ENCODE results near the gene POLR3E. TPM values are rescaled to one million over a fixed set of nuclear protein-coding genes. Genes with fewer than 3 reads are reported as not detected.

Gene POLR3E
- total and polyA plus RNA-seq, 2 donors (not counting 1 experiment from before 2014, with no cell fraction given) = 97.1 to 98.4 TPM

GRCh38 chr16:22340945-22341344 lies 43.7 kb downstream of the POLR3E start:
- Histone ChIP-seq H3K27me3 (replicated peaks in 1 of 4; ENCODE audit: control extremely low read depth in 1 of 4, control insufficient read depth in 3 of 4, insufficient read depth in 4 of 4, low read length in 3 of 4) (no peaks in the 10 kb centered on the region), H2AFZ (ENCODE audit: insufficient read depth, low read depth, low read length, poor library complexity, severe bottlenecking) (no peak overlapping the region), H3K4me2 (replicated peaks; ENCODE audit: low read depth, low read length, poor library complexity, severe bottlenecking) (no peak overlapping the region), H3K9ac (ENCODE audit: low read length) (no peak overlapping the region), H3K9me3 (ENCODE audit: control extremely low read depth in 1 of 3, control insufficient read depth in 2 of 3, insufficient read depth in 1 of 3, low read length in 2 of 3) (peaks cover 5 to 23% (median 15%) of the 10 kb centered on the region in 3 donors), H3K27ac (ENCODE audit: low read length in 2 of 2) (no peak overlapping the region), H3K4me1 (ENCODE audit: control insufficient read depth in 2 of 2, insufficient read depth in 2 of 2, low read length in 2 of 2) (no peaks in the 10 kb centered on the region), H3K79me2 (ENCODE audit: control insufficient read depth, insufficient read depth, low read length) (no peaks in the 10 kb centered on the region), H3K4me3 (ENCODE audit: control extremely low read depth in 1 of 5, extremely low read depth in 1 of 5, insufficient read depth in 1 of 5, low read depth in 2 of 5, low read length in 4 of 5) (no peak overlapping the region), H3K36me3 (replicated peaks in 1 of 2; ENCODE audit: control extremely low read depth in 1 of 2, control insufficient read depth in 1 of 2, extremely low read depth in 1 of 2, insufficient read depth in 2 of 2, low read length in 1 of 2) (peaks cover 2 to 5% of the 10 kb centered on the region in 2 experiments), H4K20me1 (ENCODE audit: control insufficient read depth, insufficient read depth, low read length, poor library complexity, severe bottlenecking) (no peaks in the 10 kb centered on the region)
- H3K27ac Mint-ChIP-seq = no peak overlapping the region
- no peaks in the 10 kb centered on the region for H3K27me3 Mint-ChIP-seq
- DNase-seq (no peak), ATAC-seq (ENCODE audit: low read depth) (no peak)
- ChIA-PET CTCF (no interaction called here), POLR2A (no interaction called here)
- peaks cover 23% of the 10 kb centered on the region for H3K9me3 Mint-ChIP-seq (ENCODE audit: insufficient read depth)
- no peak overlapping the region for H3K4me3 Mint-ChIP-seq
- no peak for TF ChIP-seq CTCF (IDR thresholded peaks at IDR 0.05)
- no peak for TF ChIP-seq EZH2 (IDR thresholded peaks at IDR 0.05; ENCODE audit: borderline replicate concordance, insufficient read depth, low read depth, low read length, poor library complexity, severe bottlenecking)
- intact Hi-C loops (cut with micrococcal nuclease) = no loop called here
- H3K4me1 Mint-ChIP-seq = no peaks in the 10 kb centered on the region

- no peaks in the 10 kb centered on the region for H4K20me1 ChIP-seq (ENCODE audit: control insufficient read depth, insufficient read depth, low read length, poor library complexity, severe bottlenecking)
- no peak overlapping the region for H3K4me3 ChIP-seq (ENCODE audit: control extremely low read depth in 1 of 5, extremely low read depth in 1 of 5, insufficient read depth in 1 of 5, low read depth in 2 of 5, low read length in 4 of 5)
- peaks cover under 1 to 20% (median 4%) of the 10 kb centered on the region in 3 donors for H3K9me3 ChIP-seq (ENCODE audit: control extremely low read depth in 1 of 3, control insufficient read depth in 2 of 3, insufficient read depth in 1 of 3, low read length in 2 of 3)
- H3K27ac Mint-ChIP-seq = no peak overlapping the region
- no peak for TF ChIP-seq EZH2 (IDR thresholded peaks at IDR 0.05; ENCODE audit: borderline replicate concordance, insufficient read depth, low read depth, low read length, poor library complexity, severe bottlenecking)
- TF ChIP-seq CTCF (IDR thresholded peaks at IDR 0.05) = no peak
- POLR2A ChIA-PET = no interaction called here
- H3K36me3 ChIP-seq (replicated peaks in 1 of 2; ENCODE audit: control extremely low read depth in 1 of 2, control insufficient read depth in 1 of 2, extremely low read depth in 1 of 2, insufficient read depth in 2 of 2, low read length in 1 of 2) = peaks cover 0 to 5% of the 10 kb centered on the region in 2 experiments
- H3K4me1 Mint-ChIP-seq = no peaks in the 10 kb centered on the region
- H3K27me3 Mint-ChIP-seq = no peaks in the 10 kb centered on the region
- no peak overlapping the region for H3K9ac ChIP-seq (ENCODE audit: low read length)
- peaks cover 13% of the 10 kb centered on the region for H3K9me3 Mint-ChIP-seq (ENCODE audit: insufficient read depth)
- no peak overlapping the region for H3K27ac ChIP-seq (ENCODE audit: low read length in 2 of 2)
- no peak overlapping the region for H3K4me2 ChIP-seq (replicated peaks; ENCODE audit: low read depth, low read length, poor library complexity, severe bottlenecking)
- no peak overlapping the region for H3K4me3 Mint-ChIP-seq
- WGBS (ENCODE audit: insufficient coverage) = no CpG with 5 or more reads among the region's 2 CpGs
- CTCF ChIA-PET = interaction anchor here (0.6 kb wide), 1 partner anchor 353 kb away, joined by 3 read pairs; no protein-coding TSS in a partner anchor
- H3K27me3 ChIP-seq (replicated peaks in 1 of 4; ENCODE audit: control extremely low read depth in 1 of 4, control insufficient read depth in 3 of 4, insufficient read depth in 4 of 4, low read length in 3 of 4) = no peaks in the 10 kb centered on the region
- H2AFZ ChIP-seq (ENCODE audit: insufficient read depth, low read depth, low read length, poor library complexity, severe bottlenecking) = no peak overlapping the region
- H3K4me1 ChIP-seq (ENCODE audit: control insufficient read depth in 2 of 2, insufficient read depth in 2 of 2, low read length in 2 of 2) = no peaks in the 10 kb centered on the region
- intact Hi-C loops (cut with micrococcal nuclease) = no loop called here
- no peaks in the 10 kb centered on the region for H3K79me2 ChIP-seq (ENCODE audit: control insufficient read depth, insufficient read depth, low read length)
- ATAC-seq (ENCODE audit: low read depth) (no peak), DNase-seq (no peak)
Observed at GRCh38 chr16:22342082-22342481, 44.9 kb downstream of the POLR3E start.

Measured in B cell (primary cell).